ENCODE data around the gene CNGB1. TPM values are rescaled to one million over a fixed set of nuclear protein-coding genes. Genes with fewer than 3 reads are reported as not detected.

The CNGB1 gene
- total RNA-seq, 1 experiment from 2014 or later: 0.04 TPM

DNA sequence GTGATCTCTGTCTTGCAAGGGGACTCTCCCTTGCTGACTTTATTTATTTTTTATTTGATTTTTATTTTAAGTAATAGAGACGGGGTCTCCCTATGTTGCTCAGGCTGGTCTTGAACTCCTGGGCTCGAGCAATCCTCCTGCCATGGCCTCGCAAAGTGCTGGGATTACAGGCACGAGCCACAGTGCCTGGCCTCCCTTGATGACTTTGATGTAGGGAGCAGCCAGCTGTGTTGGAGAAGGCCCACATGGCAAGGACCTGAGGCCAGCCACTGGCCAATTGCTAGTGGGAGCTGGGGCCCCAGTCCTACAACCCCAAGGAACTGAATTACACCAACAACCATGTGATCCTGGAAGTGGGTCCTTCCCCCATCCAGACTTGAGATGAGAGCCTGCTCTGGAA lies 81.8 kb downstream of the CNGB1 start:
- Histone ChIP-seq H3K27me3 (ENCODE audit: low read length) (no peaks in the 10 kb centered on the region), H3K36me3 (ENCODE audit: low read depth, low read length) (no peaks in the 10 kb centered on the region), H3K9ac (ENCODE audit: low read length) (no peak overlapping the region), H3F3A (ENCODE audit: low read length, unreplicated experiment) (no peaks in the 10 kb centered on the region), H3K9me2 (replicated peaks; ENCODE audit: low read length) (no peaks in the 10 kb centered on the region), H2AFZ (ENCODE audit: low read length) (no peak overlapping the region), H3K4me1 (ENCODE audit: insufficient read depth, low read length) (peaks cover 12% of the 10 kb centered on the region), H3K79me2 (ENCODE audit: low read length) (no peaks in the 10 kb centered on the region), H3K4me3 (ENCODE audit: low read length) (no peak overlapping the region), H3K9me3 (ENCODE audit: low read length) (no peaks in the 10 kb centered on the region), H3K4me2 (ENCODE audit: low read length) (no peak overlapping the region), H4K20me1 (ENCODE audit: low read length) (no peaks in the 10 kb centered on the region), H3K27ac (ENCODE audit: low read length) (no peak overlapping the region)
- DNase-seq (no peak), ATAC-seq (no peak)
- BruUV-seq (replicated peaks): no TSS peak
- POLR2A ChIA-PET (ENCODE audit: unreplicated experiment): no interaction called here
- CTCF ChIA-PET: no interaction called here
- TF ChIP-seq EZH2phosphoT487 (IDR thresholded peaks at IDR 0.05; ENCODE audit: borderline replicate concordance, low read length): no peak
- TF ChIP-seq, protein P1, sequence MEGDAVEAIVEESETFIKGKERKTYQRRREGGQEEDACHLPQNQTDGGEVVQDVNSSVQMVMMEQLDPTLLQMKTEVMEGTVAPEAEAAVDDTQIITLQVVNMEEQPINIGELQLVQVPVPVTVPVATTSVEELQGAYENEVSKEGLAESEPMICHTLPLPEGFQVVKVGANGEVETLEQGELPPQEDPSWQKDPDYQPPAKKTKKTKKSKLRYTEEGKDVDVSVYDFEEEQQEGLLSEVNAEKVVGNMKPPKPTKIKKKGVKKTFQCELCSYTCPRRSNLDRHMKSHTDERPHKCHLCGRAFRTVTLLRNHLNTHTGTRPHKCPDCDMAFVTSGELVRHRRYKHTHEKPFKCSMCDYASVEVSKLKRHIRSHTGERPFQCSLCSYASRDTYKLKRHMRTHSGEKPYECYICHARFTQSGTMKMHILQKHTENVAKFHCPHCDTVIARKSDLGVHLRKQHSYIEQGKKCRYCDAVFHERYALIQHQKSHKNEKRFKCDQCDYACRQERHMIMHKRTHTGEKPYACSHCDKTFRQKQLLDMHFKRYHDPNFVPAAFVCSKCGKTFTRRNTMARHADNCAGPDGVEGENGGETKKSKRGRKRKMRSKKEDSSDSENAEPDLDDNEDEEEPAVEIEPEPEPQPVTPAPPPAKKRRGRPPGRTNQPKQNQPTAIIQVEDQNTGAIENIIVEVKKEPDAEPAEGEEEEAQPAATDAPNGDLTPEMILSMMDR (conservative IDR thresholded peaks at IDR 0.05; ENCODE audit: low read depth, low read length): no peak
- TF ChIP-seq EZH2 (IDR thresholded peaks at IDR 0.05; ENCODE audit: low read length, unreplicated experiment): no peak
- intact Hi-C loops (cut with micrococcal nuclease): no loop called here

DNA sequence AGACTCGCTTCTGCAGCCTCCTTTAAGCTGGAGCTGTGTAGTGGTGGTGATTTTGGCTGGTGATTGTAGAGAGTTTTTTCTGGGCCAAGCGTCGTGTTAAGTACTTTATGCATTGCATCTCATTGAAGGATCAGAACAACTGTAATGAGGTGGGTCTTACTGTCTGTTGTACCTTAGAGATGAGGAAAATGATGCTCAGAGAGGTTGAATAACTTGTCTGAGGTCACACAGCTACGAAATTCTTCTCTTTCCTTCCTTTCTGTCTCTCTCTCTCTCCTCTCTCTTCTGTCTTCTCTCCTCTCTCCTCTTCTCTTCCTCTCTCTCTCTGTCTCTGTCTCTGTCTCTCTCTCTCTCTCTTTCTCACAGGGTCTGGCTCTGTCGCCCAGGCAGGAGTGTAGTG lies 82.8 kb downstream of the CNGB1 start:
- ATAC-seq: no peak
- CTCF ChIA-PET: no interaction called here

DNA sequence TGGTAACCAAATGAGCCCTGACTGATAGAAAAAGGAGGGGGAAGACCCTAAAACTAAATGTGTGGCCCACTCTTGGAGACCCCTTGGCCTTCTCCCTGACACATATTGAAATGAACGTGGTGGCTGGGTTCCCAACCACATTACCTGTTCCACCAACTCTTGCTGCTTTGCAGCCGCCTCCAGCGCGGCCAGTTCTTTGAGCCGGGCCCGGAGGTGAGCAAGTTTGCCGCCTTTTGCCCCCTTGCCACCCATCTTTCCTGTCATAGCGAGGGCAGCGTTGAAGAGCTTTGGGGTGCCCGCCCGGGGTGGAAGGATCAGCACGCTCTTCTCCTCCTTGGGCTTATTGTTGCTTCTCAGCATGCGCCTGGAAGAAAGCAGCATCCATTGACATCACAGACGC lies 83.2 kb downstream of the CNGB1 start:
- Histone ChIP-seq H3K79me2 (ENCODE audit: low read length) (no peaks in the 10 kb centered on the region), H3K9ac (ENCODE audit: low read length) (no peak overlapping the region), H3K4me3 (ENCODE audit: low read length) (no peak overlapping the region), H3K4me2 (ENCODE audit: low read length) (no peak overlapping the region), H3K4me1 (ENCODE audit: insufficient read depth, low read length) (no peaks in the 10 kb centered on the region), H3K9me3 (ENCODE audit: low read length) (no peaks in the 10 kb centered on the region), H2AFZ (ENCODE audit: low read length) (no peak overlapping the region), H3K27ac (ENCODE audit: low read length) (no peak overlapping the region), H4K20me1 (ENCODE audit: low read length) (no peaks in the 10 kb centered on the region), H3K27me3 (ENCODE audit: low read length) (peaks cover 6% of the 10 kb centered on the region; the same call in 1 of the 2 replicates), H3K9me2 (replicated peaks; ENCODE audit: low read length) (no peaks in the 10 kb centered on the region), H3F3A (ENCODE audit: low read length, unreplicated experiment) (no peaks in the 10 kb centered on the region), H3K36me3 (ENCODE audit: low read depth, low read length) (no peaks in the 10 kb centered on the region)
- DNase-seq: no peak
- ChIA-PET POLR2A (ENCODE audit: unreplicated experiment) (no interaction called here), CTCF (no interaction called here)
- TF ChIP-seq EZH2 (IDR thresholded peaks at IDR 0.05; ENCODE audit: low read length, unreplicated experiment) (no peak), EZH2phosphoT487 (IDR thresholded peaks at IDR 0.05; ENCODE audit: borderline replicate concordance, low read length) (no peak)
- no peak for ATAC-seq
- BruUV-seq (replicated peaks): no TSS peak
- intact Hi-C loops (cut with micrococcal nuclease): no loop called here

More for the DNA sequence above, 82.8 kb downstream of the CNGB1 start:
- Histone ChIP-seq H2AFZ (ENCODE audit: low read length) (no peak overlapping the region), H3K36me3 (ENCODE audit: low read depth, low read length) (no peaks in the 10 kb centered on the region), H3K9ac (ENCODE audit: low read length) (no peak overlapping the region), H3K9me2 (replicated peaks; ENCODE audit: low read length) (no peaks in the 10 kb centered on the region), H3K4me2 (ENCODE audit: low read length) (no peak overlapping the region), H3K4me3 (ENCODE audit: low read length) (no peak overlapping the region), H4K20me1 (ENCODE audit: low read length) (no peaks in the 10 kb centered on the region), H3K4me1 (ENCODE audit: insufficient read depth, low read length) (peaks cover 3% of the 10 kb centered on the region; the same call in 1 of the 2 replicates), H3K79me2 (ENCODE audit: low read length) (no peaks in the 10 kb centered on the region), H3K27me3 (ENCODE audit: low read length) (peaks cover 6% of the 10 kb centered on the region; the same call in 1 of the 2 replicates), H3K27ac (ENCODE audit: low read length) (no peak overlapping the region), H3K9me3 (ENCODE audit: low read length) (no peaks in the 10 kb centered on the region), H3F3A (ENCODE audit: low read length, unreplicated experiment) (no peaks in the 10 kb centered on the region)
- no peak for DNase-seq
- intact Hi-C loops (cut with micrococcal nuclease): no loop called here
- BruUV-seq (replicated peaks): no TSS peak
- POLR2A ChIA-PET (ENCODE audit: unreplicated experiment): no interaction called here
- TF ChIP-seq EZH2phosphoT487 (IDR thresholded peaks at IDR 0.05; ENCODE audit: borderline replicate concordance, low read length): no peak
- TF ChIP-seq EZH2 (IDR thresholded peaks at IDR 0.05; ENCODE audit: low read length, unreplicated experiment): no peak
- TF ChIP-seq, protein P1 (conservative IDR thresholded peaks at IDR 0.05; ENCODE audit: low read depth, low read length): no peak

All from PC-3 (cell line).